Vagina (tissue), 2 donors: ENCODE data around the gene PTGS1. TPM values are rescaled to one million over a fixed set of nuclear protein-coding genes. Genes with fewer than 3 reads are reported as not detected.

ENCODE experiments used
- DNase-seq, 2 donors: peaks; one replicate each; pipeline ENCODE4 v3.0.0-alpha.2; 2017; ENCODE audit errors: extremely low spot score in 2 of 2
- H3K27ac ChIP-seq: fragments of 200-600 bp; sonication (generic); one replicate; pipeline ENCODE4 v1.5.1; 2019
- H3K27me3 ChIP-seq: fragments of 200-600 bp; sonication (generic); one replicate; pipeline ENCODE4 v1.5.1; 2019
- H3K36me3 ChIP-seq, 2 donors: fragments of 200-600 bp; sonication (generic); one replicate each; pipeline ENCODE4 v1.5.1; 2017 to 2019
- H3K4me1 ChIP-seq: fragments of 200-600 bp; sonication (generic); one replicate; pipeline ENCODE4 v1.5.1; 2019
- H3K4me3 ChIP-seq, 2 donors: fragments of 200-600 bp; sonication (generic); 1 replicate in 1 of 2; 2 replicates in 1 of 2; pipeline ENCODE4 v1.5.1; 2016 to 2019
- H3K9me3 ChIP-seq: fragments of 200-600 bp; sonication (generic); one replicate; pipeline ENCODE4 v1.5.1; 2019
- CTCF ChIP-seq, 3 experiments: fragments of 450-650 bp in 2 of 3; fragments of 200-600 bp in 1 of 3; sonication (generic) in 1 of 3; IDR thresholded peaks; one replicate each; pipeline ENCODE4 v1.5.1; 2017 to 2019; ENCODE audit warnings: antibody characterized with exemption in 3 of 3, mild to moderate bottlenecking in 2 of 3, moderate library complexity in 2 of 3
- POLR2A ChIP-seq, 2 donors: fragments of 450-650 bp; IDR thresholded peaks; one replicate each; pipeline ENCODE4 v1.6.1; 2017; ENCODE audit warnings: antibody characterized with exemption in 2 of 2, mild to moderate bottlenecking in 2 of 2, moderate library complexity in 2 of 2
- POLR2AphosphoS5 ChIP-seq, 2 donors: sonication (generic); formaldehyde crosslinking; IDR thresholded peaks; one replicate each; pipeline ENCODE4 v1.9.0; 2017; ENCODE audit warnings: antibody characterized with exemption in 2 of 2, mild to moderate bottlenecking in 2 of 2, low read depth in 1 of 2; ENCODE audit not compliant: insufficient read depth in 1 of 2
- intact Hi-C: fragments of 100-400 bp; cut with DNase I; formaldehyde crosslinking; loops from one replicate; pipeline ENCODE4 v1.15.1; 2023
- total RNA-seq: library from RNA; depleted of rRNA; stranded (reverse); fragments of >200 nt; gene quantifications from one replicate; pipeline ENCODE4 v1.2.3, GENCODE V29; 2016

Gene PTGS1
- total RNA-seq, 1 donor from 2014 or later: 12.0 TPM

- Histone ChIP-seq H3K27ac (no peak overlapping the region), H3K36me3 (no peaks in the 10 kb centered on the region), H3K4me1 (peaks cover 20% of the 10 kb centered on the region), H3K4me3 (no peak overlapping the region), H3K9me3 (no peaks in the 10 kb centered on the region), H3K27me3 (no peaks in the 10 kb centered on the region)
- no peak for TF ChIP-seq CTCF (IDR thresholded peaks at IDR 0.05)
- no peak for TF ChIP-seq POLR2AphosphoS5 (IDR thresholded peaks at IDR 0.05; ENCODE audit: insufficient read depth in 1 of 2, low read depth in 1 of 2)
- no peak for TF ChIP-seq POLR2A (IDR thresholded peaks at IDR 0.05)
- intact Hi-C loops: no loop called here
- no peak for DNase-seq
These were observed 6.0 kb downstream of the PTGS1 start for GRCh38 chr9:122376796-122377195.

GRCh38 chr9:122377241-122378164 is 6.7 kb downstream of the PTGS1 start:
- Histone ChIP-seq H3K9me3 (no peaks in the 10 kb centered on the region), H3K4me1 (peaks cover 19% of the 10 kb centered on the region), H3K27me3 (no peaks in the 10 kb centered on the region), H3K27ac (no peak overlapping the region), H3K4me3 (no peak overlapping the region), H3K36me3 (no peaks in the 10 kb centered on the region)
- intact Hi-C loops: no loop called here
- TF ChIP-seq CTCF (IDR thresholded peaks at IDR 0.05) (no peak), POLR2AphosphoS5 (IDR thresholded peaks at IDR 0.05; ENCODE audit: insufficient read depth in 1 of 2, low read depth in 1 of 2) (no peak), POLR2A (IDR thresholded peaks at IDR 0.05) (no peak)
- no peak for DNase-seq

- Histone ChIP-seq H3K4me1 (peaks cover 19% of the 10 kb centered on the region), H3K27me3 (no peaks in the 10 kb centered on the region), H3K27ac (no peak overlapping the region), H3K36me3 (no peaks in the 10 kb centered on the region), H3K9me3 (no peaks in the 10 kb centered on the region), H3K4me3 (no peak overlapping the region)
- intact Hi-C loops: no loop called here
- no peak for DNase-seq
- TF ChIP-seq POLR2A (IDR thresholded peaks at IDR 0.05): no peak
- TF ChIP-seq CTCF (IDR thresholded peaks at IDR 0.05): no peak
- no peak for TF ChIP-seq POLR2AphosphoS5 (IDR thresholded peaks at IDR 0.05; ENCODE audit: insufficient read depth in 1 of 2, low read depth in 1 of 2)
These were observed 7.4 kb downstream of the PTGS1 start for GRCh38 chr9:122378236-122378635.

- H3K36me3 ChIP-seq: no peaks in the 10 kb centered on the region
- H3K4me1 ChIP-seq: peaks cover 19% of the 10 kb centered on the region
- TF ChIP-seq CTCF (IDR thresholded peaks at IDR 0.05): no peak
- no peak for TF ChIP-seq POLR2AphosphoS5 (IDR thresholded peaks at IDR 0.05; ENCODE audit: insufficient read depth in 1 of 2, low read depth in 1 of 2)
- no peak for TF ChIP-seq POLR2A (IDR thresholded peaks at IDR 0.05)
- no peaks in the 10 kb centered on the region for H3K27me3 ChIP-seq
- no peak overlapping the region for H3K4me3 ChIP-seq
- DNase-seq: no peak
- H3K27ac ChIP-seq: no peak overlapping the region
- intact Hi-C loops: no loop called here
- H3K9me3 ChIP-seq: no peaks in the 10 kb centered on the region
These were observed 8.5 kb downstream of the PTGS1 start for GRCh38 chr9:122379340-122379739.

GRCh38 chr9:122380293-122380692 is 9.5 kb downstream of the PTGS1 start:
- Histone ChIP-seq H3K9me3 (no peaks in the 10 kb centered on the region), H3K27me3 (no peaks in the 10 kb centered on the region), H3K4me1 (peaks cover 11% of the 10 kb centered on the region), H3K4me3 (no peak overlapping the region), H3K27ac (no peak overlapping the region), H3K36me3 (no peaks in the 10 kb centered on the region)
- intact Hi-C loops: no loop called here
- DNase-seq: no peak
- TF ChIP-seq CTCF (IDR thresholded peaks at IDR 0.05) (no peak), POLR2A (IDR thresholded peaks at IDR 0.05) (no peak), POLR2AphosphoS5 (IDR thresholded peaks at IDR 0.05; ENCODE audit: insufficient read depth in 1 of 2, low read depth in 1 of 2) (no peak)
